ENCODE measurements around the gene GSE1. TPM values are rescaled to one million over a fixed set of nuclear protein-coding genes. Genes with fewer than 3 reads are reported as not detected.

Gene GSE1
- total and polyA plus RNA-seq, 2 of the 13 experiments (the other 11 are each of a cell fraction or from before 2014, with no cell fraction given): 16.1 to 31.2 TPM

- H3K9ac ChIP-seq (ENCODE audit: insufficient read depth, low read depth, low read length): no peak overlapping the region
- intact Hi-C loops (cut with micrococcal nuclease; ENCODE audit: unreplicated experiment): no loop called here
- in situ Hi-C loops (cut with HindIII; ENCODE audit: extremely low pct_ligation_motif_present, low pct_unique_long_range_greater_than_20kb): no loop called here
- H3K4me2 ChIP-seq (ENCODE audit: low read depth, low read length): no peak overlapping the region
- no peaks in the 10 kb centered on the region for H3K9me3 ChIP-seq (ENCODE audit: low read length)
- TF ChIP-seq ZBTB26 (CRISPR knock-in tag; IDR thresholded peaks at IDR 0.05; ENCODE audit: borderline replicate concordance) (no peak), ZNF781 (CRISPR knock-in tag; IDR thresholded peaks at IDR 0.05; ENCODE audit: borderline replicate concordance, not compliant biosample characterization) (no peak), ZMYM4 (CRISPR knock-in tag; IDR thresholded peaks at IDR 0.05) (no peak)
- TF ChIP-seq, protein P1, sequence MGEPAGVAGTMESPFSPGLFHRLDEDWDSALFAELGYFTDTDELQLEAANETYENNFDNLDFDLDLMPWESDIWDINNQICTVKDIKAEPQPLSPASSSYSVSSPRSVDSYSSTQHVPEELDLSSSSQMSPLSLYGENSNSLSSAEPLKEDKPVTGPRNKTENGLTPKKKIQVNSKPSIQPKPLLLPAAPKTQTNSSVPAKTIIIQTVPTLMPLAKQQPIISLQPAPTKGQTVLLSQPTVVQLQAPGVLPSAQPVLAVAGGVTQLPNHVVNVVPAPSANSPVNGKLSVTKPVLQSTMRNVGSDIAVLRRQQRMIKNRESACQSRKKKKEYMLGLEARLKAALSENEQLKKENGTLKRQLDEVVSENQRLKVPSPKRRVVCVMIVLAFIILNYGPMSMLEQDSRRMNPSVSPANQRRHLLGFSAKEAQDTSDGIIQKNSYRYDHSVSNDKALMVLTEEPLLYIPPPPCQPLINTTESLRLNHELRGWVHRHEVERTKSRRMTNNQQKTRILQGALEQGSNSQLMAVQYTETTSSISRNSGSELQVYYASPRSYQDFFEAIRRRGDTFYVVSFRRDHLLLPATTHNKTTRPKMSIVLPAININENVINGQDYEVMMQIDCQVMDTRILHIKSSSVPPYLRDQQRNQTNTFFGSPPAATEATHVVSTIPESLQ (CRISPR knock-in tag; conservative IDR thresholded peaks at IDR 0.05): no peak
- CTCF ChIA-PET (ENCODE audit: low intra/inter-chr PET ratio, low total read pairs): no interaction called here
- no peaks in the 10 kb centered on the region for H3K27me3 ChIP-seq (ENCODE audit: control insufficient read depth in 1 of 2, insufficient read depth in 2 of 2, low read length in 2 of 2)
- peaks cover 39 to 69% of the 10 kb centered on the region in 2 experiments for H3K36me3 ChIP-seq (replicated peaks in 1 of 2; ENCODE audit: control insufficient read depth in 1 of 2, insufficient read depth in 2 of 2, low read length in 2 of 2)
- H4K20me1 ChIP-seq (ENCODE audit: insufficient read depth, low read length): peaks cover 93% of the 10 kb centered on the region
- peaks cover 22% of the 10 kb centered on the region for H3K4me1 ChIP-seq (ENCODE audit: insufficient read depth, low read length)
- H2AFZ ChIP-seq (ENCODE audit: low read length): no peak overlapping the region
- ATAC-seq (no peak), DNase-seq (ENCODE audit: low spot score) (no peak), FAIRE-seq (no peak)
- 99% methylated on average over 31 of the region's 31 CpGs for WGBS (ENCODE audit: low lambda C conversion rate)
- POLR2A ChIA-PET: no interaction called here
- H3K4me3 ChIP-seq (replicated peaks in 1 of 3; ENCODE audit: insufficient read depth in 1 of 3, low read depth in 2 of 3, low read length in 3 of 3): no peak overlapping the region
- no TSS peak for BruUV-seq (replicated peaks)
- peaks cover 55% of the 10 kb centered on the region for H3K79me2 ChIP-seq (ENCODE audit: insufficient read depth, low read length)
- no peak overlapping the region for H3K27ac ChIP-seq (ENCODE audit: extremely low read length, insufficient read depth, low read length)
These were observed 27.5 kb downstream of the GSE1 start for GRCh38 chr16:85640585-85640984.

DNA sequence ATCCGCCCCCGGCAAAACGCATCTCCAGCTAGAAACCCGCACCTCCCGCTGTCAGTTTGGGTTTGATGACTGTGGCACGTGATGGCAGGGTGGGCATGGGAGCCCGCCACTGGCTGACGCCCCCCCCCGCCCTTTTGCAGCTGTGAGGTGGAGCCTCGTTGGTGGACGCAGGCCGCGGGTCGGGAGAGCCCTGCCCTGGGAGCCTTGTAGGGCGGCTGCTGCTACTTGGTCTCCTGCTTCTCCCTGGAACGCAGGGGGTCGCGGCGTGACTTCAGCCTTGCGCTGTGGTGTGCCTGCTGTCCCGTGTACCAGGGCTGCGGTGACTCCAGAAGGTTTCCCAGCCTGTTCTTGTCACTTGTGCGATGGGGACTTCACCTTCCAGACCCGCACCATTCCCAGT, 28.2 kb downstream of the GSE1 start:
- Histone ChIP-seq H4K20me1 (ENCODE audit: insufficient read depth, low read length) (peaks cover 93% of the 10 kb centered on the region), H3K79me2 (ENCODE audit: insufficient read depth, low read length) (peaks cover 54% of the 10 kb centered on the region), H3K27me3 (ENCODE audit: control insufficient read depth in 1 of 2, insufficient read depth in 2 of 2, low read length in 2 of 2) (no peaks in the 10 kb centered on the region), H2AFZ (ENCODE audit: low read length) (no peak overlapping the region), H3K36me3 (replicated peaks in 1 of 2; ENCODE audit: control insufficient read depth in 1 of 2, insufficient read depth in 2 of 2, low read length in 2 of 2) (peaks cover 33 to 71% of the 10 kb centered on the region in 2 experiments), H3K4me1 (ENCODE audit: insufficient read depth, low read length) (peaks cover 29% of the 10 kb centered on the region), H3K4me3 (replicated peaks in 1 of 3; ENCODE audit: insufficient read depth in 1 of 3, low read depth in 2 of 3, low read length in 3 of 3) (no peak overlapping the region), H3K9me3 (ENCODE audit: low read length) (no peaks in the 10 kb centered on the region), H3K4me2 (ENCODE audit: low read depth, low read length) (no peak overlapping the region), H3K27ac (ENCODE audit: extremely low read length, insufficient read depth, low read length) (no peak overlapping the region), H3K9ac (ENCODE audit: insufficient read depth, low read depth, low read length) (no peak overlapping the region)
- ATAC-seq (no peak), FAIRE-seq (no peak), DNase-seq (ENCODE audit: low spot score) (no peak)
- TF ChIP-seq HNRNPLL (IDR thresholded peaks at IDR 0.05; ENCODE audit: low read depth, low read length, poor library complexity, severe bottlenecking): peak; percentile 17
- no peak for TF ChIP-seq ZNF547 (CRISPR knock-in tag; IDR thresholded peaks at IDR 0.05)
- TF ChIP-seq, protein P2, sequence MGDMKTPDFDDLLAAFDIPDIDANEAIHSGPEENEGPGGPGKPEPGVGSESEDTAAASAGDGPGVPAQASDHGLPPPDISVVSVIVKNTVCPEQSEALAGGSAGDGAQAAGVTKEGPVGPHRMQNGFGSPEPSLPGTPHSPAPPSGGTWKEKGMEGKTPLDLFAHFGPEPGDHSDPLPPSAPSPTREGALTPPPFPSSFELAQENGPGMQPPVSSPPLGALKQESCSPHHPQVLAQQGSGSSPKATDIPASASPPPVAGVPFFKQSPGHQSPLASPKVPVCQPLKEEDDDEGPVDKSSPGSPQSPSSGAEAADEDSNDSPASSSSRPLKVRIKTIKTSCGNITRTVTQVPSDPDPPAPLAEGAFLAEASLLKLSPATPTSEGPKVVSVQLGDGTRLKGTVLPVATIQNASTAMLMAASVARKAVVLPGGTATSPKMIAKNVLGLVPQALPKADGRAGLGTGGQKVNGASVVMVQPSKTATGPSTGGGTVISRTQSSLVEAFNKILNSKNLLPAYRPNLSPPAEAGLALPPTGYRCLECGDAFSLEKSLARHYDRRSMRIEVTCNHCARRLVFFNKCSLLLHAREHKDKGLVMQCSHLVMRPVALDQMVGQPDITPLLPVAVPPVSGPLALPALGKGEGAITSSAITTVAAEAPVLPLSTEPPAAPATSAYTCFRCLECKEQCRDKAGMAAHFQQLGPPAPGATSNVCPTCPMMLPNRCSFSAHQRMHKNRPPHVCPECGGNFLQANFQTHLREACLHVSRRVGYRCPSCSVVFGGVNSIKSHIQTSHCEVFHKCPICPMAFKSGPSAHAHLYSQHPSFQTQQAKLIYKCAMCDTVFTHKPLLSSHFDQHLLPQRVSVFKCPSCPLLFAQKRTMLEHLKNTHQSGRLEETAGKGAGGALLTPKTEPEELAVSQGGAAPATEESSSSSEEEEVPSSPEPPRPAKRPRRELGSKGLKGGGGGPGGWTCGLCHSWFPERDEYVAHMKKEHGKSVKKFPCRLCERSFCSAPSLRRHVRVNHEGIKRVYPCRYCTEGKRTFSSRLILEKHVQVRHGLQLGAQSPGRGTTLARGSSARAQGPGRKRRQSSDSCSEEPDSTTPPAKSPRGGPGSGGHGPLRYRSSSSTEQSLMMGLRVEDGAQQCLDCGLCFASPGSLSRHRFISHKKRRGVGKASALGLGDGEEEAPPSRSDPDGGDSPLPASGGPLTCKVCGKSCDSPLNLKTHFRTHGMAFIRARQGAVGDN (CRISPR knock-in tag; IDR thresholded peaks at IDR 0.05): 0 out of 2 replicates have a peak, but pooled peaks have one; percentile 5
- no peak for TF ChIP-seq MBNL3 (CRISPR knock-in tag; conservative IDR thresholded peaks at IDR 0.05)
- CTCF ChIA-PET (ENCODE audit: low intra/inter-chr PET ratio, low total read pairs): no interaction called here
- POLR2A ChIA-PET: interaction anchor here (0.6 kb wide), 1 partner anchor 27 kb away, joined by 3 read pairs; no protein-coding TSS in a partner anchor
- intact Hi-C loops (cut with micrococcal nuclease; ENCODE audit: unreplicated experiment): no loop called here
- WGBS (ENCODE audit: low lambda C conversion rate): 93% methylated on average over 24 of the region's 24 CpGs
- no TSS peak for BruUV-seq (replicated peaks)
- in situ Hi-C loops (cut with HindIII; ENCODE audit: extremely low pct_ligation_motif_present, low pct_unique_long_range_greater_than_20kb): no loop called here
